Measurements from ENCODE around the gene ABCC10.
A peak's percentile ranks its signal among the peaks of the same experiment; 100 is the strongest.
"Not testable (repeated sequence)": the region's sequence is repeated elsewhere in the genome, so short reads cannot be mapped to it uniquely, and the experiment has no call there.

Gene ABCC10

DNA sequence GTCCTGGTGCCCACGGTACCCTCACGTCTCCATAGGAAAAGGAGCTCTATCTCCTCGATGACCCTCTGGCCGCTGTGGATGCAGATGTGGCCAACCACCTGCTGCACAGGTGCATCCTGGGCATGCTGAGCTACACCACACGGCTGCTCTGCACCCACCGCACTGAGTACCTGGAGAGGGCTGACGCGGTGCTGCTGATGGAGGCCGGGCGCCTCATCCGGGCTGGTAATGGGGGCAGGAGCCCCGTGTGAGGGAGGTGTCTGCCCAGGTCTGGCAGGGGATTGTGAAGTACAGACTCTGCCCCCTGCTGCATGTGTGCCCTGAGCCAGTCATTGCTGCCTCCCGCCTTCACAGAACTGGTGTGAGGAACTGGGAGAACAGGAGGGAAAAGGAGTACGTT, 15.6 kb downstream of the ABCC10 start:
- no peak for DNase-seq (ENCODE audit: low read depth in 3 of 3)

DNA sequence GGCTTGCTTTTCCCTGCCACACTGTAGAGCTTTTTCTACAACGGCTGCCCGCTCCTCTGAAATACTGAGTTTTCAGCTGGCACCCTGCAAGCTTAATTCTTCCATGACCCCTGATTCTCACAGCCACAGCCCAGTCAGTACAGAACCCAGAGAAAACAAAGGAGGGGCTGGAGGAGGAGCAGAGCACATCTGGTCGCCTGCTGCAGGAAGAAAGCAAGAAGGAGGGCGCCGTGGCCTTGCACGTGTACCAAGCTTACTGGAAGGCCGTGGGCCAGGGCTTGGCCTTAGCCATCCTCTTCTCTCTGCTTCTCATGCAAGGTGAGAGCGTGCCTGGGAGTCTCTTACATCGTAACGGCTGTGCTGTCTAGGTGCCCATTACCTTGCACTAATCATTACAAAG, 16.7 kb downstream of the ABCC10 start:
- DNase-seq (ENCODE audit: low read depth in 3 of 3): no peak

DNA sequence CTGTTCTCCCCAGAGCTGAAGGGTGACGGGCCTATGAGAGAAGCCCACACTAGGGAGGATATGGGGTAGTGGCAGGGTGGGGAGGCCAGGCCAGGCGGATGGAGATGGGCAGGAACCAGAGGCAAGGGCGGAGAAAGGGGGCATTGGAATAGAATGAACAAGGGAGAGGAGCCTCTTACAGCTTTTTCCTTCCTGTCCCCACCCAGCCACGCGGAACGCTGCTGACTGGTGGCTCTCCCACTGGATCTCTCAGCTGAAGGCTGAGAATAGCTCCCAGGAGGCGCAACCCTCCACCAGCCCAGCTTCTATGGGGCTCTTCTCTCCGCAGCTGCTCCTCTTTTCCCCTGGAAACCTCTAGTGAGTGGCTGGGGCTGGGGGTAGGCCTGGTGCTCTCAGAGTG, 17.2 kb downstream of the ABCC10 start:
- DNase-seq (ENCODE audit: low read depth in 3 of 3): no peak

DNA sequence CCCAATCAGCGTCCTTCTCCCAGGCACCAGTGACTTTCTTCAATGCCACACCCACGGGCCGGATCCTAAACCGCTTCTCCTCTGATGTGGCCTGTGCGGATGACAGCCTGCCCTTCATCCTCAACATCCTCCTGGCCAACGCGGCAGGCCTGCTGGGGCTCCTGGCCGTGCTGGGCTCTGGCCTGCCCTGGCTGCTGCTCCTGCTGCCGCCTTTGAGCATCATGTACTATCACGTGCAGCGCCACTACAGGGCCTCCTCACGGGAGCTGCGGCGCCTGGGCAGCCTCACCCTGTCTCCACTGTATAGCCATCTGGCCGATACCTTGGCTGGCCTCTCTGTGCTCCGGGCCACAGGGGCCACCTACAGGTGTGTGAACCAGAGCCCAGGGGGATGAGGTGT, 18.2 kb downstream of the ABCC10 start:
- DNase-seq (ENCODE audit: low read depth in 3 of 3): no peak

DNA sequence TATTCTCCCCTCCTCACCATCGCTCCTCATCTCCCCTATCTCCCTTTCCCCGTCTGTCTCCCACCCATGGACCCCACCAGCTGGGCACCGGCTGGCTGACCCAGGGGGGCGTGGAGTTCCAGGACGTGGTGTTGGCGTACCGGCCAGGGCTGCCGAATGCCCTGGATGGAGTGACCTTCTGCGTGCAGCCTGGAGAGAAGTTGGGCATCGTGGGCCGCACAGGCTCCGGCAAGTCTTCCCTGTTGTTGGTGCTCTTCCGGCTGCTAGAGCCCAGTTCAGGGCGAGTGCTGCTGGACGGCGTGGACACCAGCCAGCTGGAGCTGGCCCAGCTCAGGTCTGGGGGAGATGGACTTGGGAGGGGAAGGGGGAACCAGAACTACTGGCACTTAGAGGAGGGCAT, 20.3 kb downstream of the ABCC10 start:
- DNase-seq (ENCODE audit: low read depth in 3 of 3): no peak

DNA sequence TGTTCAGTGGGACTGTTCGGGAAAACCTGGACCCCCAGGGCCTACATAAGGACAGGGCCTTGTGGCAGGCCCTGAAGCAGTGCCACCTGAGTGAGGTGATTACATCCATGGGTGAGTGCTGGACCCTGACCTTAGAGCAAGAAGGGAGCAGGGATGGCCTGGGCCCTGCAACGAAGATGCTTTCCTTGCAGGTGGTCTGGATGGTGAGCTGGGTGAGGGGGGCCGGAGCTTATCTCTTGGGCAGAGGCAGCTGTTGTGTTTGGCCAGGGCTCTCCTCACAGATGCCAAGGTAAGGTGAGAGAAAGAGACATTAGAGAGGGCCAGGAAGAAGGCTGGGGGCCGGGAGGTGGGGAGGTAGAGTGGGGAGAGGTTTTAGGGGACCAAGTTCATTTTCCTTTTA, 21.6 kb downstream of the ABCC10 start:
- DNase-seq (ENCODE audit: low read depth in 3 of 3): no peak

DNA sequence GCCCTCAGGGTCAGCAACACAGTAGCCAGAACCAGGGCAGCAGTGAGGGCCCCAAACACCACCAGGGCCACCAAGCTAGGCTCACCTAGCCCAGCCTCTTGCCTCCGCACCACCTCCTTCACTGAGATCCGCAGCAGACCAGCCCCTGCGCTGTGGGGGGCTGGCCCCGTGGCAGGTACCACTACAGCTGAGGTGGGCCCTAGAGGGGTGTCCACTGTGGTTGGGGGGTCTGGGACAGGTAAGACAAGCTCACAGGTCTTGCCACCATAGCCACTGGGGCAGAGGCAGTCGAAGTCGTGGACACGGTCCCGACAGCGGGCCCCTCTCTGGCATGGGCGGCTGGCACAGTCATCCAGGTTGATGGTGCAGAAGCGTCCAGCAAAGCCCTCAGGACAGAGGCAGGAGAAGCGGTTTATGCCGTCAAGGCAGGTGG, 23.4 kb downstream of the ABCC10 start:
- DNase-seq (ENCODE audit: low read depth in 3 of 3): no peak

DNA sequence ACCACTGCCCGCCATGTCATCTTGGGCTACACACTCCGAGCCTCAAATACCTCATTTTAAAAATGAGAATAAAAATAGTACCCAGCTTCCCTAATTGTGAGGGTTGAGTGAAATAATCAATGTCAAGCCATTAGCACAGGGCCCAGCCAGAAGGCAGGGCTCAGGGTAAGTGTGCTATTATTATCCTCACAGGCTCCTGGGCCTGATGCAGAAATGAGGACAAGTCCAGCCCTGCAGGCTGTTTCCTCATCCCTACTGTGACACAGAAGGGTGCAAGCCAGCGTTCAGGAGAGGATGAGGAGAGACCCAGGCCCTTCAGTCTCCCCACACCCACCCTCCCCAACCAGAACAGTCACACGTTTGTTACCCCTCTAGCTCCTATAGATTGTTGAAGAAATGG, 24.0 kb downstream of the ABCC10 start:
- DNase-seq (ENCODE audit: low read depth in 3 of 3): no peak

DNA sequence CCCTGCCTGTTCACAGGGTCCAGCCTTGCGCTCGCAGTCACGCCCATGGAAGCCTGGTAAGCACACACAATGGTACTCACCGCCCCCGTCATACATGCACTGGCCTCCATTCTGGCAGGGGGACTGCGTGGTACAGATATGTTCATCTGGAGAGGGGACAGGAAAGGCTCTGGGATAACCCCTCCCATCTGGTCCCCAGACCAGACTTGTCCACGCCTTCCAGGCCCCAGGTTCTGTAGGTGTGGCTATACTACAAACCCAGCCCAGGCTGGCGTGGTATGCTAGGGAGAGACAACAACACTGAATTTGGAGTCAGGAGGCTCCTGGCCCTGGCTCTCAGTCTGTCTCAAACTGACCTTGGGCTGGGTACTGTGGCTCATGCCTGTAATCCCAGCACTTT, 24.6 kb downstream of the ABCC10 start:
- no peak for DNase-seq (ENCODE audit: low read depth in 3 of 3)

DNA sequence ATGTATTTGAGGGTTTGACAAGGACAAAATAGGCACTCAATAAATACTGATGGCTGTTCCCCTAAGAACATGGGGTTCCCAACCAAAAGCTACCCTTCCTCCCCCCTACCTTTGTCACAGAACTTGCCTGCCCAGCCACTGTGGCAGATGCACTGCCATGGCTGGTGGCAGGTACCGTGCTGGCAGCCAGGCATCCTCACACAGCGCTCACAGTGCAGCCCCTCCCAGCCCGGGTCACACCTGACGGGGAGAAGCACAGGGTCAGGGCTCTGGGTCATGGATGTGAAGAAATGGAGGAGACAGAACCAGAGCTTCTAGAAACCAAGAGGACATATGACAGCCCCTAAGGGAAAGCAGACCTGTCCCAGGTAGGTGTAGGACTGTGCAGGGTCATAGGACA, 25.6 kb downstream of the ABCC10 start:
- DNase-seq (ENCODE audit: low read depth in 3 of 3): no peak

DNA sequence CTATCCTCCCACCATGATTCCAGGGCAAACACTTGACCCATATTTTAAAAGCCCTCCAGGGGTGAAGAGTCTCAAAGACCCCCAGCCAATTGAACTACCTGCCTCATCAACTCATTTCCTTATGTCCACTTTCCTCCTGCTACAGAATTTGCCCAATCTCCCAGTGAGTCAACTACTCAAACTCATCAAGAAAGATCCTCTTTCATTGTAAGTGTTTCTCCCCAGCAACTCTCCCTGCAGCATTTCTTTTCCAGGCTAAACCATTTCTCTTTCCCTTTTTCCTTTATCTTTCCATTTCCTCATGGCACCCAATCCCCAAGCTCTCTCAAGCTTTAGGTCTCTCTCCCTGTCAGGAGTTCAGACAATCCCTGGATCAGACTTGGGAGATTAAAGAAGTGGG, 26.5 kb downstream of the ABCC10 start:
- no peak for DNase-seq (ENCODE audit: low read depth in 3 of 3)

DNA sequence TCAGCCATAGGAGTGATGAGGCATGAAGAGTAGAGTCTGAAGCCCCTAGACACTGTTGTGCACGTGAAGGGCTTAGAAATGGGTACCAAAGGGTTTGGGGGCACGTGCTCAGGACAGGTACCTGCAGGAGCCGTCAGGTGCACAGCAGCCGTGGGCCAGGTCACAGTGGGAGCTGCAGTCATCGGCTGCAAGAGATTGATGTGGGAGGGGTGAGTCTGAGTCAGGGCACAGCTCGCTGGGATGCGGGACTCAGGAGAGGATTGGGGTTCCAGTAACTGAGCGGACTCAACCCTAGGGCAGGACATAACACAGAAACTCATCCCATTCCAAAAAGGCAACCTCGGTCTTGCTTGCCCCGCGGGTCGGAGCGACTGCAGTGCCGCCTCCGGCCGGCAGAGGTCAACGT, 27.0 kb downstream of the ABCC10 start:
- DNase-seq (ENCODE audit: low read depth in 3 of 3): peak; percentile 45 to 67 (median 53)

DNA sequence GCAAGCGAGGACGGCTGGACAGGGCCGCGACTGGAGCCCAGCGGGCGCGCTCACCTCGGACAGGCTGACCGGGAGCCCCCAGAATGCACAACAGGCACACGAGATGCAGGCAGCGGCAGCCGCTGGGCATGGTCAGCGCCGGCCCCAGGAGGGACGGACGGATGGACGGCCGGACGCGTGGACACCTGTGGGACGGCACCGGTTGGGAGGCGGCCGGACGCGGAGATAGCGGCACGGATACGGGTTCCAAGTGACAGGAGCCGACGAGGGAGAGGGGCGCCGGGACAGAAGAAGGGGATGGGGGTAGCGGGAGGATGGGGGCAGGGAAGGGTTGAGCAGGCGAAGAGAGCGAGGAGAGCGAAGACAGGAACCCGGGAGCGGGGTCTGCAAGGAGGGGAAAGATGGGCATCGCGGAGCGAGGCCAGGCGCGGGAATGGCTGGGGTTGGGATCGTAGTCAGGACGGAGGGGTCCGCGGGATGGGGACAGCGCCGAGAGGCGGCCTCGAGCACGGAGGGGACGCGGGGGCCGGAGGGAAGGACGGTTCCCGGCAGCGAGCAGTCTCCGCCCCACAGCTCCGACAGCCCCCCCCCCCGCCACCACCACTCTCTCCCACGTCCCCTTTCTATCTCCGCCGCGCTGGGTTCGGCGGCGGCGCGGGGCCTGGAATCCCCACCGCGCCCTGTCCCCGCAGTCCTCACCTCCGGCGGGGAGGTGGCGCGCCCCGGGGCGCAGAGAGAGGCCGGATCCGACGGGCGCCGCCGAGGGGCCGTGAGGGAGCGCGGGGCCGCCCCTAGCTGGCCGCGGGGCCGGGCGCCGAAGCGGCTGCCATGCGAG, 27.6 kb downstream of the ABCC10 start:
- peak in 1 of 3 donors; percentile 13 for DNase-seq (ENCODE audit: low read depth in 3 of 3)

DNA sequence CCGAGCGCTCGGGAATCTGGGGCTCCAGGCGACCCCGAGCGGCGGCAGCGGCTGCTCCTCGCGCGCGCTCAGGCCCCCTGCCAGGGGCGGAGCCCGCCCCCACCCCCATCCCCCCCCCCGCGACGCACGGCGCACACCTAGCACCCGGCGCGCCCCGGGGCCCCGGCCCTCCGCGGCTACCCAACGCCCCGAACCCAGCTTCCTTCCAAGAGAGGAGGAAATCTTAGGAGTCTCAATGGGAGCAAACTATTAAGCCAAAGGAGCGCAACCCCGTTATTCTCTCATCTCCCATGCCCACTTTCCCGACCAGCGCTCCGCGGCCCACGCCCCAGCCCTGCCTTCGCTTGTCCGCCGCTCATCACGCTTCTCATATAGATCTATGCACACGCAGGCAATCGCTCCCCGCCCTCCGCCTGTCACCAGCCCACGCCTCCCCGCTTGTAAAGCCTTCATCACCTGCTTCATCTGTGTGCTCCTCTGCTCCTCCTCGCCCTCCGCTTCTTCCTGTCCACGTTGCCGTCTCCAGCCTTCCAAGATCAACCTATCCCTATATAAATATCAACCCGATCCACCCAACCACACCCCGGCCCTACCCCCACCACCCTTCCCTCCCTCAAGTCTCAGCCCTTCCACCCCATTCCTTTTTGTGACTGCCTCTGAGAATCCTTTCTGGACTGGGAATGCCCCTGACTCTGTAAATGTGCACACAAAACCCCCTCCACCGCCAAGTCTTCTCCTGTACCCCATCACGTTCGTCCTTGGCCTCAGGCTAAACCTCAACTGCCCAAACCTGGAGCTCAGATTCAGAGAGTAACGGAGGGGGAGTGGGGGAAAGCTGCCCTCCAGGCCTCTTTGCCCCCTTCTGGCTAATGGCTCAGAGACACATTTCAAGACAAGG, 28.4 kb downstream of the ABCC10 start, which contains the start of gene DLK2:
Gene DLK2 (minus strand): TSS at position 18 of the 898 bp plus-strand sequence. CDS start 723 bp downstream, outside the sequence.
- peak in 2 of 3 donors; percentile 21 to 56 for DNase-seq (ENCODE audit: low read depth in 3 of 3)

DNA sequence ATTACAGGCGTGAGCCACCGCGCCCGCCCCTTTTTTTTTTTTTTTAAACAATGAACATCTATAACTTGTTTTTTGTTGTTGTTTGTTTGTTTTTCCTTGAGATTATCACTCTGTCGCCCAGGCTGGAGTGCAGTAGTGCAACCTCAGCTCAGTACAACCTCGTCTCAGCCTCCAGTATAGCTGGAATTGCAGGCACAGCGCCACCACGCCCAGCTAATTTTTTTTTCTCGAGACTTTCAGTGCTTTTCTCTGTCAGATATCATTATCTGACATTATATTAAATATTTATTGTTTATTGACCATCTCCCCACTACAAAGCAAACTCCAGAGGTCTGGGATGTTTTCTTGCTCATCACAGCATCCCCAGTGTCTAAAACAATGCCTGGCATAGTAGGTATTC, 30.3 kb downstream of the ABCC10 start:
- no peak for DNase-seq (ENCODE audit: low read depth in 3 of 3)

DNA sequence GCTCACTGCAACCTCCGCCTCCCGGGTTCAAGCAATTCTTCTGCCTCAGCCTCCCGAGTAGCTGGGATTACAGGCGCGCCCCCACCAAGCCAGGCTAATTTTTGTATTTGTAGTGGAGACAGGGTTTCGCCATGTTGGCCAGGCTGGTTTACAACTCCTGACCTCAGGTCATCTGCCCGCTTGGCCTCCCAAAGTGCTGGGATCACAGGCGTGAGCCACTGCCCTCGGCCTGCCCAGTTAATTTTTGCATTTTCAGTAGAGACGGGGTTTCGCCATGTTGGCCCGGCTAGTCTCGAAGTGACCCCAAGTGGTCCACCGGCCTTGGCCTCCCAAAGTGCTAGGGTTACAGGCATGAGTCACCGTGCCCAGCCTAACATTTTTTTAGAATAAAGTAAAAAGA, 30.8 kb downstream of the ABCC10 start:
- not testable (repeated sequence) for DNase-seq (ENCODE audit: low read depth in 3 of 3)

DNA sequence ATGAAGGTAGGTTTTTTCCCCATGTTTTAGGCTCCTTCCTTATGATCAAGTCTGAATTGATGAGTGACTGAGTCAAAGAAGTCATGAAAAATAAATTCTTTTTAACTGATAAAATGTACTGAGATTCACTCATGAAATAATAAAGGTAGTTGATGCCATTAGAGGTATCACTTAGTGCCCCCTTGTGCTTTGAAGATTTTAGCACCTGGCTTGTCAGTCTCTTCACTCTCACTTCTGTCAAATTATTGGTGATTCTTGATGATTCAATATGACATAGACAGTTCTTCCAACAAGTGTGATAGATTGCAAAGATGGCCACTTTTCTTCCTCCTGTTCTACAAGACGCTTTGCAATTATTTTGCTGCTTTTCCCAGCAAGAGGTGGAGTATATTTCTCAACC, 32.2 kb downstream of the ABCC10 start:
- DNase-seq (ENCODE audit: low read depth in 3 of 3): no peak

DNA sequence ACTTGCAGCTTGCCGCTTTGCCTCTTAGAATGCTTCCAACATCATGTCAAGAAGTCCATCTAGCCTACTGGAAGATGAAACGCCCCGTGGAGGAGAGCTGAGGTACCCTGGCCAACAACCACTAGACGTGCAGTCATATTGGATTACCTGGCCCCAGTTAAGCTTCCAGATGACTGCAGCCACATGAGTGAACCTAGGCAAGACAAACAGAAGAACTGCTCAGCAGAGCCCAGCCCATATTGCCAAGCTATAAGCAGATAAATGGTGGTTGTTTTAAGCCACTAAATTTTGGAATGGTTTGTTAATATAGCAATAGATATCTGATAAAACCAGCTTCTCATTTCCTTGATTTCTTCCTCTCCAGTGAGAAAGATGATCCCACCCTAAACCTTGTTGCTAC, 32.7 kb downstream of the ABCC10 start:
- DNase-seq (ENCODE audit: low read depth in 3 of 3): no peak

DNA sequence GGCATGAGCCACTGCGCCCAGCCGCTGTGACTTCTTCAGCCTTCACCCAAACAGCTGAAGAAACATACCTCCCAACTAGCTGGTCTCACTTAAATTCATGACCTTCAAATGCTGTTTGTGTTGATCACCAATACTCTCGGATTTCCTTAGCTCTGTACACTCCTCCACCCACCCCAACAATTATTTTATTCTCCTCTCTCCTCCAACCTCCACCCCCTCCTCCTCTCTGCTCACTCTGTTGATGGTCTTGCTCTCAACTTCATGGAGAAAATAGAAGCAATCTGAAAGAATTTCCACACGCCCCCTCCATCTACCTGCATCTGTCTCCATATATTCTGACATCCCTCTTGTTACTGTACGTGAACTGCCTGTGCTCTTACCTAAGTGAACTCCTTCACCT, 34.6 kb downstream of the ABCC10 start:
- DNase-seq (ENCODE audit: low read depth in 3 of 3): no peak

DNA sequence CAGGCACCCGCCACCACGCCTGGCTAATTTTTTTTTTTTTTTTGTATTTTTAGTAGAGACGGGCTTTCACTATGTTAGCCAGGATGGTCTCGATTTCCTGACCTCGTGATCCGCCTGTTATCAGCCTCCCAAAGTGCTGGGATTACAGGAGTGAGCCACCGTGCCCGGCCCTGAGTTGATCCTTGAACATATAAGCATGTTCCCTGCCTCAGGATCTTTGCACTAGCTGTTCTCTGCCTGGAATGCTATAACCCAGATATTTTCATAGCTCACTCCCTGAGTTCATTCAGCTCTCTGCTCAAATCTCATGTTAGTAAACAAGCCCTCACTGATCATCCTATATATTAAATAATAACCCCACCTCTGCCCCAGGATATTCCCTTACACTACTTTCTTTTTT, 37.0 kb downstream of the ABCC10 start:
- DNase-seq (ENCODE audit: low read depth in 3 of 3): no peak

DNA sequence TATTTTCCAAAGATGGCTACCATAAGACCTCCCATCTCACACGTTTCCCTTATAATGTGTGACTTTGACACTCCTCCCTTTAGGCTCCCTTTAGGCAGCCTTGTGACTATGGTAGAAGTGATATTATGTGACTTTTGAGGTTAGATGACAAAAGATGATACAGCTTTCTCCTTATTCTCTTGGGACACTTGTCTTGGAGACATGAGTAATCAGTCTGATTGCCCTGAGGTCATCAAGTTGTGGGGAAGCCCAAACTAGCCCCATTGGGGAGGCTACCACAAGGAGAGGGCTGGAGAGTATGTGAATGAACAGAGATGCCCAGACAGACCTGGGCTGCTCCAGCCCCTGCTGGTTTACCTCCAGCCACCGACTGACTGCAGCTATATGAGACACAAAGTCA, 38.6 kb downstream of the ABCC10 start:
- DNase-seq (ENCODE audit: low read depth in 3 of 3): no peak

DNA sequence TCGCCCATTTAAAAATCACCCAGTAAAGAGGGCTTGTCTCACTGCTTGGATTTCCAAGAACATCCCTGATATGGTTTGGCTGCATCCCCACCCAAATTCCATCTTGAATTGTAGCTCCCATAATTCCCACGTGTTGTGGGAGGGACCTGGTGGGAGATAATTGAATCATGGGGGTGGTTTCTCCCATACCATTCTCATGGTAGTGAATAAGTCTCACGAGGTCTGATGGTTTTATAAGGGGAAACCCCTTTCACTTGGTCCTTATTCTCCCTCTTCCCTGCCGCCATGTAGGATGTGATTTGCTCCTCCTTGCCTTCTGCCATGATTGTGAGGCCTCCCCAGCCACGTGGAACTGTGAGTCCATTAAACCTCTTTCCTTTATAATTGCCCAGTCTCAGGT, 39.9 kb downstream of the ABCC10 start:
- not testable (repeated sequence) for DNase-seq (ENCODE audit: low read depth in 3 of 3)

DNA sequence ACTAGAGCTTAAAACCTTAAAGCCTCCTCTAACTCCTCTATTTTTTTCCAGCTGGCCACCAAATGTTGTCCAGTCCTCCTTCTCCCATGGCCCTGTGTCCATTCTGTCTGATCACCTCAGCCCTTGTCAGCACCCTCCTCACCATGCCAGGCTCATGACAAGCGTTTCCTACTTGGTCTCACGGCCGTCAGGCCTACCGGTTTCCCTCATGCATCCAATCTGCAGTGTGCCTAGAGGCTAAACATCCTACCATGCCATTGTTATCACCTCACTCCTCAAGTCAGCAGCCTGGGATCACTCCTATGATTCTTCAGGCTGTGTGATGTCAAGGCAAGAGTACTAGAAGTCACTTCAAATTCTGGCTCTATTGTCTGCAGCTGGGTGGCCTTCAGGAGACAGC, 40.4 kb downstream of the ABCC10 start:
- DNase-seq (ENCODE audit: low read depth in 3 of 3): no peak
